WTC11 (cell line): ENCODE measurements around the gene PHF5A.

Experiments used
- CREB1 ChIP-seq: sonication (generic); formaldehyde crosslinking; IDR thresholded peaks from 2 replicates; pipeline ENCODE4 v1.8.0; 2023; ENCODE audit warnings: mild to moderate bottlenecking, missing genetic modification reagents
- MXD4 ChIP-seq: fragments of 250-450 bp; sonication (Bioruptor Pico); IDR thresholded peaks from 2 replicates; pipeline ENCODE4 v1.8.0; 2021; ENCODE audit warnings: mild to moderate bottlenecking, moderate library complexity, borderline replicate concordance
- TEAD4 ChIP-seq: sonication (generic); formaldehyde crosslinking; IDR thresholded peaks from 2 replicates; pipeline ENCODE4 v1.8.0; 2022; ENCODE audit warnings: mild to moderate bottlenecking, missing genetic modification reagents
- TF ChIP-seq, protein P1 (sequence below): fragments of 200-600 bp; IDR thresholded peaks from 2 replicates; pipeline ENCODE4 v1.8.0; 2022; ENCODE audit warnings: antibody characterized with exemption
- TF ChIP-seq, protein P2 (sequence below): sonication (generic); formaldehyde crosslinking; IDR thresholded peaks from 2 replicates; pipeline ENCODE4 v1.8.1; 2022; ENCODE audit warnings: low read depth, mild to moderate bottlenecking, moderate library complexity, missing genetic modification reagents, borderline replicate concordance

DNA sequence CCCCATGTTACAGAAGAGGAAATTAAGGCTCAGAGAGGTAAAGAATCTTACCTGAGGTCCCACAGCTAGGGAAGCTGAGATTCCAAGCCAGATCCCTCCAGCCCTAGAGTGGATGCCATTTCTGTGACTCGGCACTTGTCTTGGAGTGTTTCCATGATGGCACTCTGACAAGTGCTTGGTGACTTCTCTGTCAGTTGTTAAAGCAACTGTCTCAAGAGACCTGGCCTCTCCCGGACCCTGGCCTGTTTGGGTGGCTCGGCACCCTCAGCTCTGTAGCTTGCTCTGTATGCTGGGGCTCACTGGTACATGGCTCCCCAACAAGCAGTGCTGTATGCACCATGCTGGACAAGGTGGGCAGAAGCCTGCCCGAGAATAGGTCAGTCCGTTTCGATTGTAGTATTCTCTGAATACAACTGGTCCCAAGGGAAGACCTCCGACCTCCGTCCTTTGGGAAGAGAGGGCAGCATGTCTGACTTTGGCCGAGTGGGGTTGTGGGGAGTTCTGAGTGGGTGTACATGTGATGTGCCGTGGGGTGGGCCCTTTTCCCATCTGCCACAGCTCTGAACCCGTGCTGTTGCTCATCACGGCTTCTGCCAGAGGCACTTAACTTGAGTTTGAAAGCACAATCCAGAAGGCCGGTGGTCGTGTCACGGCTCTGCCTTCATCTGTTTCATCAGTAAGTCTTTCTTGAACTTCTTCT, 12.8 kb upstream of the PHF5A start:
- TF ChIP-seq, protein P1, sequence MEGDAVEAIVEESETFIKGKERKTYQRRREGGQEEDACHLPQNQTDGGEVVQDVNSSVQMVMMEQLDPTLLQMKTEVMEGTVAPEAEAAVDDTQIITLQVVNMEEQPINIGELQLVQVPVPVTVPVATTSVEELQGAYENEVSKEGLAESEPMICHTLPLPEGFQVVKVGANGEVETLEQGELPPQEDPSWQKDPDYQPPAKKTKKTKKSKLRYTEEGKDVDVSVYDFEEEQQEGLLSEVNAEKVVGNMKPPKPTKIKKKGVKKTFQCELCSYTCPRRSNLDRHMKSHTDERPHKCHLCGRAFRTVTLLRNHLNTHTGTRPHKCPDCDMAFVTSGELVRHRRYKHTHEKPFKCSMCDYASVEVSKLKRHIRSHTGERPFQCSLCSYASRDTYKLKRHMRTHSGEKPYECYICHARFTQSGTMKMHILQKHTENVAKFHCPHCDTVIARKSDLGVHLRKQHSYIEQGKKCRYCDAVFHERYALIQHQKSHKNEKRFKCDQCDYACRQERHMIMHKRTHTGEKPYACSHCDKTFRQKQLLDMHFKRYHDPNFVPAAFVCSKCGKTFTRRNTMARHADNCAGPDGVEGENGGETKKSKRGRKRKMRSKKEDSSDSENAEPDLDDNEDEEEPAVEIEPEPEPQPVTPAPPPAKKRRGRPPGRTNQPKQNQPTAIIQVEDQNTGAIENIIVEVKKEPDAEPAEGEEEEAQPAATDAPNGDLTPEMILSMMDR, result no peak
- TF ChIP-seq, protein P2, sequence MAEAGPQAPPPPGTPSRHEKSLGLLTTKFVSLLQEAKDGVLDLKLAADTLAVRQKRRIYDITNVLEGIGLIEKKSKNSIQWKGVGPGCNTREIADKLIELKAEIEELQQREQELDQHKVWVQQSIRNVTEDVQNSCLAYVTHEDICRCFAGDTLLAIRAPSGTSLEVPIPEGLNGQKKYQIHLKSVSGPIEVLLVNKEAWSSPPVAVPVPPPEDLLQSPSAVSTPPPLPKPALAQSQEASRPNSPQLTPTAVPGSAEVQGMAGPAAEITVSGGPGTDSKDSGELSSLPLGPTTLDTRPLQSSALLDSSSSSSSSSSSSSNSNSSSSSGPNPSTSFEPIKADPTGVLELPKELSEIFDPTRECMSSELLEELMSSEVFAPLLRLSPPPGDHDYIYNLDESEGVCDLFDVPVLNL (CRISPR knock-in tag), result no peak
- no peak for TF ChIP-seq MXD4
- no peak for TF ChIP-seq TEAD4 (CRISPR knock-in tag)
- TF ChIP-seq CREB1 (CRISPR knock-in tag), result no peak
